Measurements from ENCODE around the gene CHST5. TPM values are rescaled to one million over a fixed set of nuclear protein-coding genes. Genes with fewer than 3 reads are reported as not detected.

CHST5 gene
- 0.16 TPM for total RNA-seq

GRCh38 chr16:75535901-75536300 is at the start of gene CHST5:
CHST5 (minus strand) TSS chr16:75536108; CDS start chr16:75530384, 5,724 bp downstream.
- DNase-seq, result no peak

DNA sequence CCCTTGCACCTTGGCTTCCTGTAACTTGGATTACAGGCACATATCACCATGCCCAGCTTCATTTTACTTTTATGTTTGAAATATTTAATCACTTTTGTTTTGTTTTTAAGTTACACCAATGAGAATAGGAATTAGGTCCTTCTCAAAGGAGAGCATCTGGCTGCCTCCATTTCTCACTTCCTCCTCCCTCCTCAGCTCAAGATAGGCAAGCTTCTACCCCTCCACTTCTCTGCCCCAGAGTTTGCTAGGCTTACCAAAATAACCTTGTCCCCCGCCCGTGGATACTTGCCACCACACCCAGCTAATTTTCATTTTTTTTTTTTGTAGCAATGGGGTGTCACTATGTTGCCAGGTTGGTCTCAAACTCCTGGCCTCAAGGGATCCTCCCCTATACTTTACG is 48.2 kb upstream of the CHST5 start:
- no peak for DNase-seq

DNA sequence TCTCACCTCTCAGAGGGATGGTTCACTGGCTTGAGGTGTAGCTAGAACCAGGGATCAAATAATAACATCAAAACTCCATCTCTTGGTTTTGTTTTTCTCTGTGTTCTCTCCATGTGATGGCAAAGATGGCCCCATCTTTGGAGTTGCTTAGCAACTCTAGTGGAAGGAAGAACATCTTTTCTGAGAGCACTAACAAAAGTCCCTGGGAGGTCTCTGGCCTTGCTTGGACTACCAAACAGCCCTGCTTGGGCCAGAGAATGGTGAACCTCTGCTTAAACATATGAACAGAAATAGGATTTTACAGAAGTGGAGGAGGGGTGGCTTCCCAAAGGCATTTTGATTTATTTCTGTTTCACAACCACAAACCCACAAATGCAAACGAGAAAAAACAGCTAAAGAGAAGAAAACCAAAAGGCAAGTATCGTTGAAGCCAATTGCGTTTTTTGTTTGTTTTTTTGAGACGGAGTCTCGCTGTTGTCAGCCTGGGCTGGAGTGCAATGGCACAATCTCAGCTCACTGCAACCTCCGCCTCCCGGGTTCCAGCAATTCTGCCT is 43.5 kb upstream of the CHST5 start:
- DNase-seq, result no peak

- no peak for DNase-seq
Measured at GRCh38 chr16:75578725-75579124, 42.8 kb upstream of the CHST5 start.

GRCh38 chr16:75578212-75578611 is 42.3 kb upstream of the CHST5 start:
- no peak for DNase-seq

GRCh38 chr16:75576384-75576811 is 40.5 kb upstream of the CHST5 start:
- DNase-seq, result no peak

- no peak for DNase-seq
Measured at GRCh38 chr16:75575958-75576357, 40.0 kb upstream of the CHST5 start.

DNA sequence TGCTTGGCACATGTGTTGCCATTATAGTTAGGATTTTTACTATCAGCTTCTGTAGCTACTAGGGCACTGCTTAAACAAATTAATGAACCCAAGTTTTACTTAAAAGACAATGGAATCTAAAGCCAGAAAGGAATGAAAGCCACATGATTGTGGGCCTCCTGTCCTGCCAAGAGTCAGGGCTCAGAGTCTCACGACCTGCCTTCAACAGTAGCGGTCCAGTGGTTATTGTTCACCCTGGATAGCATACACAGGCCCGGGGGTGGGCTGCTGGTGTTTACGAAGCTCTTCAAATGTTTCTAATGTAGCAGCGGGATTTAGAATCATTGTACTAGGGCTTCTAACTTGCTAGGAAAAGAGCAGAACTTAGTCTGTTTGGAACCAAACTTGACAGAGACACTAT is 38.0 kb upstream of the CHST5 start:
- DNase-seq, result no peak

DNA sequence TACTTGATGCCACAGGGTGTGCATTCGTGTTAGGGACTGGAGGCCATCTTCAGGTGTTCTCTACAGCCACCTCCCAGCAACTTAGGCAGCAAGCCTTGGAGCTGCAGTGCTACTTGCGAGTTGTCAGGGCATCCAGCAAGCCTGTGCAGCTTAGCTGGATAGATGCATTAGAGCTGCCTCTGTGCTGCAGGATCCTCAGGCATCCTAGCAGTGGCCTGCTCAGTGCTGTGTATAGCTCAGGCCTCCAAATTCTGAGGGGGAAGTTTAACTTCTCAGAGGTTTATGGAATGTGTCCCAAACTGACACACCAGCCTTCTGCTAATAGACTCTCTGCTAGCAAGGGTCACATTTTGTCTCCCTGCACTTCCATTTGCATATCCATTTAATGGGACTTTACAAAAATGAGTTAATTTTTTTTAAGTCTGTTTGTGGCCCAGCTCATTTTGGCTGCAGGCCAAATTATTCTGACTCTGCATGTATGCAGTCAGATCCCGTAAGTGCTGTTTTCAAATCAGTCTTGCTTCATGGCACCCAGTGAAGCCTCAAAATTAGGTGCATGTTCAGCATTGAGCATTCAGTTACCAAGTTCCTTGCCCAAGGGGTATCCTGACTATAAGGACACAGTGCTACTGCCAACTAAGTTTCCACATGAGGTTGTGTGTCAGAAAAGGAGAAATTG is 37.1 kb upstream of the CHST5 start:
- DNase-seq, result no peak

GRCh38 chr16:75570396-75571065 is 34.6 kb upstream of the CHST5 start:
- DNase-seq, result no peak

GRCh38 chr16:75567911-75568310 is 32.0 kb upstream of the CHST5 start:
- DNase-seq, result no peak

DNA sequence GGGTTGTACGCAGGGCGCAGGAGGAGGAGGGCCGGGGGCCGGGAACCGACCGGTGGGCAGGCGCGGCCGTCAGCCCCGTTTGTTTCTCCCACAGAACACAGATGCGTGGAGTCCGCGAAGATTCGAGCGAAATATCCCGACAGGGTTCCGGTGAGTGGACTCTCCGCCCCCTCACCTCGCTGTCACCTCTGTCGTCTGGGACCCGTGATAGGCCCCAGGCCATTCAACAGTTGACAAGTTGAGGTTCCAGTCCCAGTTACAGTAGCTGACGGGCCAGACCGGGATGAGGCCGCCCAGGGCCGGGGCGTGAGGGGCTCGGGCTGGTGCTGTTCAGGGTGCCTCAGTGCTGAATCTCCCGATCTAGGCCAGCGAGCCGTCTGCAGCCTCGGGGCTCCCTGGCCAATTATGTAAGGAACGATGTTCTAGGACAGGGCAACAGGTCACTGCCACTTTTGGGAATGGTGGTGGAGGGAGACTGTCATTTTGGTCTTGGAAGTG is 30.9 kb upstream of the CHST5 start:
- no peak for DNase-seq

GRCh38 chr16:75566040-75566757 is 30.3 kb upstream of the CHST5 start, which contains the start of gene GABARAPL2:
GABARAPL2 (plus strand) TSS chr16:75566379; CDS start chr16:75566487, 108 bp downstream.
- peak; percentile 73 for DNase-seq

DNA sequence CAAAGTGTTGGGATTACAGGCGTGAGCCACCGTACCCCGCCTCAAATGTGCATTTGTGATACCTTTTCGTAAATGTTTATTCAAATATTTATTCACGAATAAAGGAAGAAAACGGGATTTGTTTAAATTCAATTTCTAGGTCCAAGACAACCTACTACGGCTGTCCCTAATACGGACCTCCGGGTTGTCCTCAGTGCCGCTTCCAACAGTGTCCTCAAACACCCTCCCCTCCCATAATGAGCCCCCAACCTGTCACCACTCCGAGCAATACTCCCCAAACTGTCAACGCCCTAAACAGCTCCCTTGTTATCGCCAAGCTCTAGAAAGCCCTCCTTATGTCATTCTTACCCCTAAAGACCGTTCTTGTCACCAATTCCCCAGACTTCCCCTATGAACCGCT is 29.7 kb upstream of the CHST5 start:
- no peak for DNase-seq

DNA sequence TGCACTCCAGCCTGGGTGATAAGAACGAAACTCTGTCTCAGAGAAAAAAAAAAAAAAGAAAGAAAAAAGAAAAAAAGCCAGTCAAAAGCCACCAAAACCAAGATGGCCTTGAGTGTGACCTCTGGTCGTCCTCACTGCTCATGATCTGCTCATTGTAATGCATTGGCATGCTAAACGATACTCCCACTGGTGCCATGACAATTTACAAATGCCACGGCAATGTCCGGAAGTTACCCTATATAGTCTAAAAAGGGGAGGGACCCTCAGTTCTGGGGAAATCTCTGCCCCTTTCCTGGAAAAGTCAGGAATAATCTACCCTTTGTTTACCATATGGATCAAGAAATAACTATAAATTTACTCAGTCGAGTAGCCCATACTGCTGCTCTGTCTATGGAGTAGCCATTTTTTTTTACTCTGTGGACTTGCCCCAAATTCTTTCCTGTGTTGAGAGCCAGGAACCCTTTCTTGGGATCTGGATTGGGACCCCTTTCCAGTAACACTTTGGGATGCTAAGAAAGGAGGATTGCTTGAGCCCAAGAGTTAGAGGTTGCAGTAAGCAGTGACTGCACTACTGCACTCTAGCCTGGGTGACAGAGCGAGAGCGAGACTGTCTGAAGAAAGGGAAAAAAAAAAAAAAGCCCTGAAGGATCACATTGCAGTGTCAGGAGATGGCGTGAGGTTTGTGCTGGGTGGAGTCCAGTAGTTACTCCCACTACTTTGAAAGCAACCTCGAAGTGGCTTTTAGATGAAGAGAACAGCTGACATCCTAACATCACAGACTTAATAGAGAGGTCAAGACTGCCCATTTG is 23.9 kb upstream of the CHST5 start:
- DNase-seq, result no peak

DNA sequence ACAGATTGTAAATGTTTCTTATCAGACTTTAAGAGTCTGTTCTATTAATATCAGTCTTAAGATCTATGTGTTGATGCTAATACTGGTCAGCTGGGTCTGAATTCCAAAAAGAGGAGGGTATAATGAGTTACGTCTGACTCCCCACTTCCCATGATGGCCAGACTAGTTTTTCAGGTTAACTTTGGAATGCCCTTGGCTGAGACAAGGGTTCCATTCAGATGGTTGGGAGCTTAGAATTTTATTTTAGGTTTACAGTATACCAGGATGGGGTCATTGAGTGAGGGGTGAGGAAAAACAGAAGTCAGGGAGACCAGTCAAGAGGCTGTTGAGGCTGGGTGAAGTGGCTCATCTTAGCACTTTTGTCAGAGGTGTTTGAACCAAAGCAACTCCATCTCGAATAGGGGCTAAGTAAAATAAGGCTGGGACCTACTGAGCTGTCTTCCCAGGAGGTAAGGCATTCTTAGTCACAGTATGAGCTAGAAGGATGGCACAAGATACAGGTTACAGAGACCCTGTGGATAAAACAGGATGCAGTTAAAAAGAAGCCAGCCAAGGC is 23.0 kb upstream of the CHST5 start:
- no peak for DNase-seq

GRCh38 chr16:75556431-75556950 is 20.6 kb upstream of the CHST5 start:
- no peak for DNase-seq

DNA sequence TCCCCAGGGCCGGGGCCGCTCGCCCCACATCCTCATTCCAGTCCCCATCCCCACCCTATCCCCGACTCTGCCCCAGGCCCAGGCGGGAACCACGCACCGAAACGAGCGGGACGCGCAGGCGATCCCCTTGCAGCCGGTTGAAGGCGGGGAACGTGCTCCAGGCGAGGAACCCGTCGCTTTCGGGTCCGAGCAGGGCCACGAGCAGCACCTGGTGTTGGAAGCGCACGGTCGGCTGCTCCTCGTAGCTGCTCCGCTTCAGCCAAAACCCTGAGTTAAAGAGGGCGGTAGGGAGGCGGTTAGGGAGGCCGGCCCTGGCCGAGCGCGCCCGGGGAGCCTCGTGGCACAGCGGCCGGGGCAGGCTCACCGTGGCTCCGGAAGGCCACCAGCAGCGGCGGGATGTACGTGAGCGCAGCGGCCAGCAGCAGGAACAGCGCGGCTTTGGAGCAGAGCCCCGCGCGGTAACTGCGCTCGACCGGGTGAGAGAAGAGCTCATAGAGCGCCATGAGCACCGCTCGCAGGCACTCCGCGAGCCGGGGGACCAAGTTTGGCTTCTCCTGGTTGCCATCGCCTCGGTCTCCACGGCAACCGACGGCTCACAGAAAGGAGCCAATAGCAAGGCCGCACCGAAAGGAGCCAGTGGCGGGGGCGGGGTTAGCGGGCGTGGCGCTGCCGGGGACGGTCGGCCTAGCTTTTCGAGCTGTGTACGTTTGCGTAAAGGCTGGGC is 20.0 kb upstream of the CHST5 start, which contains the start of gene TMEM231:
Gene TMEM231, minus strand, starts transcription at position 546 of the 724 bp plus-strand sequence. Its CDS starts 43 bp downstream, at position 503.
- peak; percentile 97 for DNase-seq

GRCh38 chr16:75555213-75555706 is 19.4 kb upstream of the CHST5 start:
- DNase-seq, result peak; percentile 88

DNA sequence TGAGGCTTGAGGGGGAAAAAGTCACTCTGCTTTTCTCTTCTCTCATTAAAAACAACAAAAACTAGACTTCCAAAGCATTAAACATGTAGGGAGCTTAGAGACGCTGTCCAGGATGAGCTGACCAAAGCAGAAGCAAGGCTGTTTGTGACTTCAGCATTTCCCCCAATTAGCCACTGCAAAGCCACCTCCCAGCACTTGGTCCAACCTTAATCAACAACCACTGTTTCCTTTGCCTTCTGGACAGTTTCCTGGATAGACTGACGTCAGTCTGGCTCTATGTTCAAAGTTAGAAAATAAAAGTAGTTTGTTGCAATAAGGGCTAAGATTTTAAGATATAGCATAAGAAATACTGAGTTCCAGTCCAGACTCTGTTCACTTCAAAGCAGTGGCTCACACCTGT is 17.0 kb upstream of the CHST5 start:
- DNase-seq, result no peak

Measured in occipital lobe (tissue), 2 donors.